ENCODE measurements around the gene MAPK10. TPM values are rescaled to one million over a fixed set of nuclear protein-coding genes. Genes with fewer than 3 reads are reported as not detected.

The MAPK10 gene
- total RNA-seq, 1 experiment from 2014 or later = 0.79 TPM

DNA sequence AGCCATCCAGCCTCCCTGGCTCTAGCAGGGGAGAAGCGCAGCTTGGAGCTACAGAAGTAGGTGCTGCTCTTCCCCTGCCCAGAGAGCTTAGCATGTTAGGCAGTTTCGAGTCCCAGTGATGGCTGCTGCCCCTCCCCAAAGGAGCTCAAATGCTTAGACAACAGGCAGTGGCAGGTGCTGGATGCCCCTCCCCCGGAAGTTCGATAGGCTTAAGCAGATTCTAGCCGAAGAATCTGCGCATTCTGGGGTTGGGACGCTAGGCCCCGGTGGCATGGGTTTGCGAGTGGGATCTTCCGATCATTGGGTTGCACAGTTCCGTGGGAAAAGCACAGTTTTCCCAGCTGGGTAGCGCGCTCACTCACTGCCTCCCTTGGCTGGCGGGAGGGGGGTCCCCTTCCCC lies 117.2 kb downstream of the MAPK10 start:
- Mint-ChIP-seq H3K4me1 (ENCODE audit: low read depth, unreplicated experiment) (no peaks in the 10 kb centered on the region), H3K9me3 (ENCODE audit: unreplicated experiment) (no peaks in the 10 kb centered on the region), H3K27me3 (ENCODE audit: insufficient read depth, unreplicated experiment) (no peaks in the 10 kb centered on the region), H3K36me3 (ENCODE audit: insufficient read depth, unreplicated experiment) (no peaks in the 10 kb centered on the region), H3K4me3 (ENCODE audit: unreplicated experiment) (no peak overlapping the region), H3K27ac (ENCODE audit: unreplicated experiment) (no peak overlapping the region)
- POLR2A ChIA-PET = no interaction called here
- Histone ChIP-seq H3K36me3 (ENCODE audit: control insufficient read depth, insufficient read depth, low read length) (no peaks in the 10 kb centered on the region), H3K4me1 (no peaks in the 10 kb centered on the region), H3K9me3 (no peaks in the 10 kb centered on the region), H3K4me3 (ENCODE audit: low read depth, low read length) (no peak overlapping the region), H3K27me3 (replicated peaks; ENCODE audit: control insufficient read depth, insufficient read depth, low read length) (no peaks in the 10 kb centered on the region)
- CTCF ChIA-PET = no interaction called here
- intact Hi-C loops (cut with micrococcal nuclease; ENCODE audit: unreplicated experiment) = no loop called here
- BruUV-seq (replicated peaks) = no TSS peak
- DNase-seq = no peak
- no peak for TF ChIP-seq CTCF (IDR thresholded peaks at IDR 0.05; ENCODE audit: insufficient read depth in 1 of 2, low read depth in 1 of 2, low read length in 1 of 2, severe bottlenecking in 1 of 2, unreplicated experiment in 1 of 2)

- no peak for DNase-seq
- Mint-ChIP-seq H3K4me3 (ENCODE audit: unreplicated experiment) (no peak overlapping the region), H3K36me3 (ENCODE audit: insufficient read depth, unreplicated experiment) (no peaks in the 10 kb centered on the region), H3K27me3 (ENCODE audit: insufficient read depth, unreplicated experiment) (no peaks in the 10 kb centered on the region), H3K9me3 (ENCODE audit: unreplicated experiment) (no peaks in the 10 kb centered on the region), H3K27ac (ENCODE audit: unreplicated experiment) (no peak overlapping the region), H3K4me1 (ENCODE audit: low read depth, unreplicated experiment) (no peaks in the 10 kb centered on the region)
- Histone ChIP-seq H3K4me3 (ENCODE audit: low read depth, low read length) (no peak overlapping the region), H3K36me3 (ENCODE audit: control insufficient read depth, insufficient read depth, low read length) (no peaks in the 10 kb centered on the region), H3K4me1 (no peaks in the 10 kb centered on the region), H3K9me3 (no peaks in the 10 kb centered on the region), H3K27me3 (replicated peaks; ENCODE audit: control insufficient read depth, insufficient read depth, low read length) (no peaks in the 10 kb centered on the region)
- intact Hi-C loops (cut with micrococcal nuclease; ENCODE audit: unreplicated experiment) = no loop called here
- no peak for TF ChIP-seq CTCF (IDR thresholded peaks at IDR 0.05; ENCODE audit: insufficient read depth in 1 of 2, low read depth in 1 of 2, low read length in 1 of 2, severe bottlenecking in 1 of 2, unreplicated experiment in 1 of 2)
- no TSS peak for BruUV-seq (replicated peaks)
- POLR2A ChIA-PET = no interaction called here
- CTCF ChIA-PET = no interaction called here
These were observed 124.3 kb downstream of the MAPK10 start for GRCh38 chr4:86235549-86235948.

GRCh38 chr4:86233681-86234080 lies 126.2 kb downstream of the MAPK10 start:
- H3K27me3 ChIP-seq (replicated peaks; ENCODE audit: control insufficient read depth, insufficient read depth, low read length) = no peaks in the 10 kb centered on the region
- intact Hi-C loops (cut with micrococcal nuclease; ENCODE audit: unreplicated experiment) = no loop called here
- H3K36me3 ChIP-seq (ENCODE audit: control insufficient read depth, insufficient read depth, low read length) = no peaks in the 10 kb centered on the region
- POLR2A ChIA-PET = no interaction called here
- TF ChIP-seq CTCF (IDR thresholded peaks at IDR 0.05; ENCODE audit: insufficient read depth in 1 of 2, low read depth in 1 of 2, low read length in 1 of 2, severe bottlenecking in 1 of 2, unreplicated experiment in 1 of 2) = no peak
- H3K4me1 Mint-ChIP-seq (ENCODE audit: low read depth, unreplicated experiment) = no peaks in the 10 kb centered on the region
- no TSS peak for BruUV-seq (replicated peaks)
- H3K27me3 Mint-ChIP-seq (ENCODE audit: insufficient read depth, unreplicated experiment) = no peaks in the 10 kb centered on the region
- CTCF ChIA-PET = no interaction called here
- no peaks in the 10 kb centered on the region for H3K36me3 Mint-ChIP-seq (ENCODE audit: insufficient read depth, unreplicated experiment)
- no peak overlapping the region for H3K27ac Mint-ChIP-seq (ENCODE audit: unreplicated experiment)
- H3K9me3 ChIP-seq = peaks cover 3% of the 10 kb centered on the region; the same call in 1 of the 2 replicates
- no peak overlapping the region for H3K4me3 ChIP-seq (ENCODE audit: low read depth, low read length)
- DNase-seq = no peak
- H3K4me1 ChIP-seq = no peaks in the 10 kb centered on the region
- no peak overlapping the region for H3K4me3 Mint-ChIP-seq (ENCODE audit: unreplicated experiment)
- H3K9me3 Mint-ChIP-seq (ENCODE audit: unreplicated experiment) = no peaks in the 10 kb centered on the region
